Sigmoid colon (tissue), 7 donors: ENCODE measurements around the gene SEH1L. TPM values are rescaled to one million over a fixed set of nuclear protein-coding genes. Genes with fewer than 3 reads are reported as not detected.
A peak's percentile ranks its signal among the peaks of the same experiment; 100 is the strongest.
"Not testable (repeated sequence)": the region's sequence is repeated elsewhere in the genome, so short reads cannot be mapped to it uniquely, and the experiment has no call there.

Source experiments
- DNase-seq: peaks from one replicate; pipeline ENCODE4 v3.0.0-alpha.2; 2019
- H3K27ac ChIP-seq, 4 donors: fragments of 200-600 bp; sonication (generic); one replicate each; pipeline ENCODE4 v1.5.1; 2016 to 2019; ENCODE audit warnings: mild to moderate bottlenecking in 1 of 4
- H3K27me3 ChIP-seq, 3 donors: fragments of 200-600 bp; sonication (generic); one replicate each; pipeline ENCODE4 v1.5.1; 2019; ENCODE audit warnings: mild to moderate bottlenecking in 1 of 3
- H3K36me3 ChIP-seq, 4 donors: fragments of 200-600 bp; sonication (generic); one replicate each; pipeline ENCODE4 v1.5.1; 2016 to 2019
- H3K4me1 ChIP-seq, 4 donors: fragments of 200-600 bp; sonication (generic); one replicate each; pipeline ENCODE4 v1.5.1; 2017 to 2019
- H3K4me3 ChIP-seq, 4 donors: fragments of 200-600 bp; sonication (generic); one replicate each; pipeline ENCODE4 v1.5.1; 2017 to 2019; ENCODE audit warnings: mild to moderate bottlenecking in 2 of 4, moderate library complexity in 1 of 4
- H3K9me3 ChIP-seq, 4 donors: fragments of 200-600 bp in 3 of 4; sonication (generic) in 3 of 4; one replicate each; pipeline versions ENCODE4 v1.5.1 to v1.6.1; 2013 to 2019
- EP300 ChIP-seq, 4 donors: sonication (generic); formaldehyde crosslinking; IDR thresholded peaks; one replicate each; pipeline ENCODE4 v1.6.1; 2017; ENCODE audit warnings: antibody characterized with exemption in 4 of 4
- POLR2A ChIP-seq, 2 donors: fragments of 450-650 bp; IDR thresholded peaks; one replicate each; pipeline ENCODE4 v1.6.1; 2016; ENCODE audit warnings: antibody characterized with exemption in 2 of 2, mild to moderate bottlenecking in 2 of 2, moderate library complexity in 2 of 2
- POLR2AphosphoS5 ChIP-seq, 4 donors: sonication (generic); formaldehyde crosslinking; IDR thresholded peaks; one replicate each; pipeline ENCODE4 v1.6.1; 2017; ENCODE audit warnings: antibody characterized with exemption in 4 of 4
- WGBS, 2 donors: extraction: QIAGEN DNeasy Blood & Tissue Kit; methylation state at CpG; one replicate each; pipeline ENCODE4 v1.1.7; 2013; 5-methylcytosine and 5-hydroxymethylcytosine counted together
- intact Hi-C: fragments of 100-400 bp; cut with DNase I; formaldehyde crosslinking; loops from one replicate; pipeline ENCODE4 v1.15.1; 2023
- polyA plus RNA-seq, 3 donors: library from polyadenylated mRNA; stranded (reverse); fragments of 200-250 nt; gene quantifications; one replicate each; pipeline ENCODE4 v1.2.3, GENCODE V29; 2013
- total RNA-seq, 4 donors: library from RNA; depleted of rRNA; stranded (reverse); fragments of >200 nt; gene quantifications; one replicate each; pipeline ENCODE4 v1.1.0, GENCODE V29; 2016
- TF ChIP-seq, protein P1 (sequence below), 4 experiments: fragments of 450-650 bp in 3 of 4; fragments of 200-600 bp in 1 of 4; IDR thresholded peaks; one replicate each; pipeline ENCODE4 v1.5.1; 2016 to 2019; ENCODE audit warnings: antibody characterized with exemption in 4 of 4, mild to moderate bottlenecking in 3 of 4, moderate library complexity in 2 of 4
- donor health status: healthy with polysubstance abuse.
- donor health status: Bipolar disorder and iron deficiency.
- donor health status: healthy.

Gene SEH1L
- total and polyA plus RNA-seq, 7 donors = 15.3 to 38.1 (median 16.3) TPM

DNA sequence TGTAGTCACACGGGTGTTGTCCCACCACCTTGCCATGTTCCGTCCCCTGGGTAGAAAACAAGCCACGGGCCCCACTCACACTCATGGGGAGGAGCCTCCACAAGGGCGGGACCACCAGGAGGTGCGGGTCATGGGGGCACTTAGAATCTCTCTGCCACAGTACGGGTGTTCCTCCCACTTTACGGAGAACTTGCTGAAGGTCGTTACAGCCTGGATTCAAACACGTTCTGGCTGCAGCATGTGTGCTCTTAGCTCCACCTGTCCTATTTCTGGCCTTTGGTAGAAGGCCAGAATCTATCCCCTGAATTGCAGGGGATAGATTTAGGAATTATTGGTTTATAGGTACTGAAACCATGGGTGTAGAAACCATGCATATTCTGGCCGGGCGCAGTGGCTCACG, 28.5 kb downstream of the SEH1L start:
- Histone ChIP-seq H3K36me3 (peaks cover 0 to 48% (median 14%) of the 10 kb centered on the region in 4 donors), H3K27me3 (no peaks in the 10 kb centered on the region), H3K4me3 (no peak overlapping the region), H3K27ac (no peak overlapping the region), H3K4me1 (no peaks in the 10 kb centered on the region), H3K9me3 (no peaks in the 10 kb centered on the region)
- WGBS, 2 donors = 81 to 88% methylated on average over 12 of the region's 12 CpGs
- no peak for DNase-seq
- TF ChIP-seq POLR2AphosphoS5 (IDR thresholded peaks at IDR 0.05) = no peak
- intact Hi-C loops = no loop called here

DNA sequence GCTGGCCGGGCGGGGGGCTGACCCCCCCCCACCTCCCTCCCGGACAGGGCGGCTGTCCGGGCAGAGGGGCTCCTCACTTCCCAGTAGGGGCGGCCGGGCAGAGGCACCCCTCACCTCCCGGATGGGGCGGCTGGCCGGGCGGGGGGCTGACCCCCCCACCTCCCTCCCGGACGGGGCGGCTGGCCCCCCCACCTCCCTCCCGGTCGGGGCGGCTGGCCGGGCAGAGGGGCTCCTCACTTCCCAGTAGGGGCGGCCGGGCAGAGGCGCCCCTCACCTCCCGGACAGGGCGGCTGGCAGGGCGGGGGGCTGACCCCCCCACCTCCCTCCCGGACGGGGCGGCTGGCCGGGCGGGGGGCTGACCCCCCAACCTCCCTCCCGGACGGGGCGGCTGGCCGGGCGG, 32.3 kb downstream of the SEH1L start:
- intact Hi-C loops, H3K4me1 ChIP-seq, H3K4me3 ChIP-seq, H3K9me3 ChIP-seq, DNase-seq, H3K27ac ChIP-seq, H3K27me3 ChIP-seq: not testable (repeated sequence)
- WGBS, 2 donors = 92 to 95% methylated on average over 22 to 34 of the region's 34 CpGs
- peaks cover 0 to 47% (median 1%) of the 10 kb centered on the region in 4 donors for H3K36me3 ChIP-seq

DNA sequence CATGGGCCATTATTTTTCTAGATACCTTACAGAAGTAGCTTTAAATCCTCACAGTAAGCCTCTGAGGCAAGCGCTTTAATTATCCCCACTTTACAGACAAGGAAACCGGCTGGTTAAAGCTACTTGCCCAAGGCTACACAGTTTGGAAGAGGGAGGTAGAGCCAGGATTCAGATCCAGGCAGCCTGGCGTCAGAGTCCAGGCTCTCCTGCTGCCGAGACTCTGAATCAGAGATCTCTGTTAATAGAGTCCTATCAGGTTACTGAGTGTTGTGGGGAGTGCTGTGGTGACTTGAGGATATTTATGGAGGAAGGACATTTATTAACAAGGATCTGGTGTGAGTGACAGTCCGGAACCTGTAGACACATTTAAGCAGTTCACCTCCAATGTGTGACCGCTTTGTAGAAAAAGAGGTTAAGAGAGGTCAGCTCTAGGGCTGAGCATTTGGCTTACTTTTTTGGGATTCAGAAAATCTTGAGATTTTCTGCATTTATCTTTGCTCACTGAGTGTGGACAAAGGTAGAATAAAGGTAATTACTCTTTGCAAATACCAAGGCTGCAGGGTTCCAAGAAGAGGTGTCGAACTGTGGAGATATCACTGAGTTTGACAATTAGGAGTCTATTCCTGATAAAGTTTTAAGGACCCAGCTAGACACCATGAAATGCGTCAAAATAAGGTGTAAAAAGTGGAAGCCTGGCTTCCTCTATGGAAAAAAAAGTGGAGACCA, 41.7 kb downstream of the SEH1L start:
- no peak overlapping the region for H3K27ac ChIP-seq
- H3K4me3 ChIP-seq = no peak overlapping the region
- H3K4me1 ChIP-seq = peaks cover 0 to 29% (median 20%) of the 10 kb centered on the region in 4 donors
- no peaks in the 10 kb centered on the region for H3K9me3 ChIP-seq
- no peak for DNase-seq
- H3K36me3 ChIP-seq = peaks cover 0 to 17% (median 0%) of the 10 kb centered on the region in 4 donors
- intact Hi-C loops = loop anchor here (5.0 kb wide), 2 partner anchors 107 to 738 kb away; partner anchors contain the start of genes FAM210A, PTPN2 and RNMT
- TF ChIP-seq POLR2AphosphoS5 (IDR thresholded peaks at IDR 0.05) (no peak), POLR2A (IDR thresholded peaks at IDR 0.05) (no peak), EP300 (IDR thresholded peaks at IDR 0.05) (no peak)
- TF ChIP-seq, protein P1, sequence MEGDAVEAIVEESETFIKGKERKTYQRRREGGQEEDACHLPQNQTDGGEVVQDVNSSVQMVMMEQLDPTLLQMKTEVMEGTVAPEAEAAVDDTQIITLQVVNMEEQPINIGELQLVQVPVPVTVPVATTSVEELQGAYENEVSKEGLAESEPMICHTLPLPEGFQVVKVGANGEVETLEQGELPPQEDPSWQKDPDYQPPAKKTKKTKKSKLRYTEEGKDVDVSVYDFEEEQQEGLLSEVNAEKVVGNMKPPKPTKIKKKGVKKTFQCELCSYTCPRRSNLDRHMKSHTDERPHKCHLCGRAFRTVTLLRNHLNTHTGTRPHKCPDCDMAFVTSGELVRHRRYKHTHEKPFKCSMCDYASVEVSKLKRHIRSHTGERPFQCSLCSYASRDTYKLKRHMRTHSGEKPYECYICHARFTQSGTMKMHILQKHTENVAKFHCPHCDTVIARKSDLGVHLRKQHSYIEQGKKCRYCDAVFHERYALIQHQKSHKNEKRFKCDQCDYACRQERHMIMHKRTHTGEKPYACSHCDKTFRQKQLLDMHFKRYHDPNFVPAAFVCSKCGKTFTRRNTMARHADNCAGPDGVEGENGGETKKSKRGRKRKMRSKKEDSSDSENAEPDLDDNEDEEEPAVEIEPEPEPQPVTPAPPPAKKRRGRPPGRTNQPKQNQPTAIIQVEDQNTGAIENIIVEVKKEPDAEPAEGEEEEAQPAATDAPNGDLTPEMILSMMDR (IDR thresholded peaks at IDR 0.05) = no peak
- 93 to 94% methylated on average over 8 of the region's 8 CpGs for WGBS, 2 donors
- no peaks in the 10 kb centered on the region for H3K27me3 ChIP-seq

DNA sequence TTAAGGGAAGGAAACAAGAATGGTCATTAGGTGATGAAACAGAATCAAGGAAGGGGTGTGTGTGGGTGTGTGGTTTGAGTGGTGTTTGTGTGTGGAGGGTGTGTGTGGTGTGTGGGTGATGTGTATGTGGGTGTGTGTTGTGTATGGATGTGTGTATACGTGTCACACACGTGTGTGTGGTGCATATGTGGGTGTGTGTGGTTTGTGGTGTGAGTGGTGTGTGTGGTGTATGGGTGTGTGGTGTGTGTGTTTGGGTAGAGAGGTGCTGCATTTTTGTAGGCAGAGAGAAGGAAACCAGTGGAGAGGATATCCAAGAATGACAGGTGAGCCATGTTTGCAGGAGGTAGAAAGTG, 42.3 kb downstream of the SEH1L start:
- Histone ChIP-seq H3K9me3 (no peaks in the 10 kb centered on the region), H3K27ac (no peak overlapping the region), H3K27me3 (no peaks in the 10 kb centered on the region), H3K4me1 (peaks cover 0 to 29% (median 20%) of the 10 kb centered on the region in 4 donors), H3K4me3 (peak overlapping the region in 2 of 4 donors; percentile 72 to 86), H3K36me3 (peaks cover 0 to 11% (median 0%) of the 10 kb centered on the region in 4 donors)
- no peak for DNase-seq
- WGBS, 2 donors = 32 to 59% methylated on average over 2 of the region's 2 CpGs
- no peak for TF ChIP-seq EP300 (IDR thresholded peaks at IDR 0.05)
- no peak for TF ChIP-seq POLR2AphosphoS5 (IDR thresholded peaks at IDR 0.05)
- TF ChIP-seq, protein P1 (IDR thresholded peaks at IDR 0.05) = no peak
- no peak for TF ChIP-seq POLR2A (IDR thresholded peaks at IDR 0.05)
- intact Hi-C loops = loop anchor here (5.0 kb wide), 2 partner anchors 108 to 737 kb away; partner anchors contain the start of genes FAM210A, PTPN2 and RNMT

DNA sequence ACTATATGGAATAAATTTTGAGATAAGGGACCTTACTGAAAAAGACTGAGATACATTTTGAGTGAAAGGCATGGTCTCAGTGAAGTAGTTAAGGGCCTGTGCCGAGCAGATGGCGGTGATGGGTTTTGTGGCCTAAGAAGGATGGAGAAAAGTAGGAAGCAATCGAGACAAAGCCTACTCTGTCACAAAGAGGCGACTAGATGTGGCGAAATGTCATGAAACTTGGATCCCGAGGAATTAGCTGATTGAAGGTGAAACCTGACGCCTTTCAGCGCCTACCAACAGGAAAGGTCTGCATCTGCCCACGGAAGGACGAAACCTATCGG, 42.8 kb downstream of the SEH1L start:
- TF ChIP-seq, protein P1 (IDR thresholded peaks at IDR 0.05) = no peak
- TF ChIP-seq EP300 (IDR thresholded peaks at IDR 0.05) = no peak
- no peak for TF ChIP-seq POLR2AphosphoS5 (IDR thresholded peaks at IDR 0.05)
- TF ChIP-seq POLR2A (IDR thresholded peaks at IDR 0.05) = no peak
- no peaks in the 10 kb centered on the region for H3K9me3 ChIP-seq
- peaks cover 0 to 29% (median 20%) of the 10 kb centered on the region in 4 donors for H3K4me1 ChIP-seq
- H3K4me3 ChIP-seq = peak overlapping the region; percentile 66 to 86 (median 71)
- H3K27ac ChIP-seq = peak overlapping the region; percentile 81 to 88 (median 87)
- 3% methylated on average over 11 of the region's 11 CpGs for WGBS, 2 donors
- no peak for DNase-seq
- peaks cover 0 to 6% (median 0%) of the 10 kb centered on the region in 4 donors for H3K36me3 ChIP-seq
- intact Hi-C loops = loop anchor here (5.0 kb wide), 2 partner anchors 108 to 737 kb away; partner anchors contain the start of genes FAM210A, PTPN2 and RNMT
- H3K27me3 ChIP-seq = no peaks in the 10 kb centered on the region
